Measurements from ENCODE around the gene IL3. TPM values are rescaled to one million over a fixed set of nuclear protein-coding genes. Genes with fewer than 3 reads are reported as not detected.

The IL3 gene
- total and polyA plus RNA-seq, 9 of the 15 experiments (the other 6 are each of a cell fraction or from before 2014, with no cell fraction given) = not detected

DNA sequence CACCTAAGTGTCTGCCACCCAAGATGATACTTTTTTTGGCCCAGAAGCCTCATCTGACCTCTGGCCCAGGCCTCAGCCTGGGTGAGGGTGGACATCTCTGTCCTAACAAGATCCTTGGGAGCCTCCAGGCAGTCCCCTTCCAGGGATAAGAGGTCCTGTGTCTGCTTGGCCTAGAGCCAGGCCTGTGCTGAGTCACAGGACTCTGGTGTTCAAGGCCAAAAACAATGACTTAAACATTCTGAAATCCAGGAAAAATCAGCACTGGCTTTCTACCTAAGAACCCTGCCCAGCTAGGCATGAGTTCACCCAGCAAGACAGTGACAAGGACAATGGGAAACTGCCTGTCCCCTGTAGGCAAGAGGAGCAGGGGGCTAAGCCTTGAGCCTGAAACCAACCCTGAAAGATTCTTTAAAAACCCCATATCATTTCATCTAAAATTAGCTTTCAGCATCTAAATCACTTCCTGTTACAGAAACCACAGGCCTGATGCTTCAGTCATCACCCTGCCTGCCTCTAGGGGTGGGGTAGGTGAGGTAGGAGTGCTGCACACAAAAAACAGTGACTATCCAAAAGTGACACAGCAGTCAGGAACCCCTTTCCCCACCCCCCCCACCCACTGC is 43.0 kb downstream of the IL3 start (continued):
- TF ChIP-seq ETS2 (tag; IDR thresholded peaks at IDR 0.05; ENCODE audit: borderline replicate concordance, poor library complexity, severe bottlenecking) (no peak), KLF13 (tag; IDR thresholded peaks at IDR 0.05; ENCODE audit: borderline replicate concordance, low read depth) (no peak), ILK (tag; IDR thresholded peaks at IDR 0.05; ENCODE audit: borderline replicate concordance, low read depth) (no peak), SMARCA4 (IDR thresholded peaks at IDR 0.05) (peak; percentile 85), EP300 (IDR thresholded peaks at IDR 0.05; ENCODE audit: low read length) (peak; percentile 73), ZNF282 (CRISPR knock-in tag; IDR thresholded peaks at IDR 0.05) (no peak), CXXC5 (CRISPR knock-in tag; IDR thresholded peaks at IDR 0.05) (no peak), LARP7 (IDR thresholded peaks at IDR 0.05) (no peak)
- TF ChIP-seq, protein P1, sequence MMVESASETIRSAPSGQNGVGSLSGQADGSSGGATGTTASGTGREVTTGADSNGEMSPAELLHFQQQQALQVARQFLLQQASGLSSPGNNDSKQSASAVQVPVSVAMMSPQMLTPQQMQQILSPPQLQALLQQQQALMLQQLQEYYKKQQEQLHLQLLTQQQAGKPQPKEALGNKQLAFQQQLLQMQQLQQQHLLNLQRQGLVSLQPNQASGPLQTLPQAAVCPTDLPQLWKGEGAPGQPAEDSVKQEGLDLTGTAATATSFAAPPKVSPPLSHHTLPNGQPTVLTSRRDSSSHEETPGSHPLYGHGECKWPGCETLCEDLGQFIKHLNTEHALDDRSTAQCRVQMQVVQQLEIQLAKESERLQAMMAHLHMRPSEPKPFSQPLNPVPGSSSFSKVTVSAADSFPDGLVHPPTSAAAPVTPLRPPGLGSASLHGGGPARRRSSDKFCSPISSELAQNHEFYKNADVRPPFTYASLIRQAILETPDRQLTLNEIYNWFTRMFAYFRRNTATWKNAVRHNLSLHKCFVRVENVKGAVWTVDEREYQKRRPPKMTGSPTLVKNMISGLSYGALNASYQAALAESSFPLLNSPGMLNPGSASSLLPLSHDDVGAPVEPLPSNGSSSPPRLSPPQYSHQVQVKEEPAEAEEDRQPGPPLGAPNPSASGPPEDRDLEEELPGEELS (CRISPR knock-in tag; IDR thresholded peaks at IDR 0.05; ENCODE audit: borderline replicate concordance) = no peak
- TF ChIP-seq, protein P2, sequence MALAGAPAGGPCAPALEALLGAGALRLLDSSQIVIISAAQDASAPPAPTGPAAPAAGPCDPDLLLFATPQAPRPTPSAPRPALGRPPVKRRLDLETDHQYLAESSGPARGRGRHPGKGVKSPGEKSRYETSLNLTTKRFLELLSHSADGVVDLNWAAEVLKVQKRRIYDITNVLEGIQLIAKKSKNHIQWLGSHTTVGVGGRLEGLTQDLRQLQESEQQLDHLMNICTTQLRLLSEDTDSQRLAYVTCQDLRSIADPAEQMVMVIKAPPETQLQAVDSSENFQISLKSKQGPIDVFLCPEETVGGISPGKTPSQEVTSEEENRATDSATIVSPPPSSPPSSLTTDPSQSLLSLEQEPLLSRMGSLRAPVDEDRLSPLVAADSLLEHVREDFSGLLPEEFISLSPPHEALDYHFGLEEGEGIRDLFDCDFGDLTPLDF (CRISPR knock-in tag; IDR thresholded peaks at IDR 0.05) = no peak
- TF ChIP-seq, protein P3, sequence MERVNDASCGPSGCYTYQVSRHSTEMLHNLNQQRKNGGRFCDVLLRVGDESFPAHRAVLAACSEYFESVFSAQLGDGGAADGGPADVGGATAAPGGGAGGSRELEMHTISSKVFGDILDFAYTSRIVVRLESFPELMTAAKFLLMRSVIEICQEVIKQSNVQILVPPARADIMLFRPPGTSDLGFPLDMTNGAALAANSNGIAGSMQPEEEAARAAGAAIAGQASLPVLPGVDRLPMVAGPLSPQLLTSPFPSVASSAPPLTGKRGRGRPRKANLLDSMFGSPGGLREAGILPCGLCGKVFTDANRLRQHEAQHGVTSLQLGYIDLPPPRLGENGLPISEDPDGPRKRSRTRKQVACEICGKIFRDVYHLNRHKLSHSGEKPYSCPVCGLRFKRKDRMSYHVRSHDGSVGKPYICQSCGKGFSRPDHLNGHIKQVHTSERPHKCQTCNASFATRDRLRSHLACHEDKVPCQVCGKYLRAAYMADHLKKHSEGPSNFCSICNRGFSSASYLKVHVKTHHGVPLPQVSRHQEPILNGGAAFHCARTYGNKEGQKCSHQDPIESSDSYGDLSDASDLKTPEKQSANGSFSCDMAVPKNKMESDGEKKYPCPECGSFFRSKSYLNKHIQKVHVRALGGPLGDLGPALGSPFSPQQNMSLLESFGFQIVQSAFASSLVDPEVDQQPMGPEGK (CRISPR knock-in tag; IDR thresholded peaks at IDR 0.05; ENCODE audit: borderline replicate concordance) = no peak
- TF ChIP-seq, protein P4, sequence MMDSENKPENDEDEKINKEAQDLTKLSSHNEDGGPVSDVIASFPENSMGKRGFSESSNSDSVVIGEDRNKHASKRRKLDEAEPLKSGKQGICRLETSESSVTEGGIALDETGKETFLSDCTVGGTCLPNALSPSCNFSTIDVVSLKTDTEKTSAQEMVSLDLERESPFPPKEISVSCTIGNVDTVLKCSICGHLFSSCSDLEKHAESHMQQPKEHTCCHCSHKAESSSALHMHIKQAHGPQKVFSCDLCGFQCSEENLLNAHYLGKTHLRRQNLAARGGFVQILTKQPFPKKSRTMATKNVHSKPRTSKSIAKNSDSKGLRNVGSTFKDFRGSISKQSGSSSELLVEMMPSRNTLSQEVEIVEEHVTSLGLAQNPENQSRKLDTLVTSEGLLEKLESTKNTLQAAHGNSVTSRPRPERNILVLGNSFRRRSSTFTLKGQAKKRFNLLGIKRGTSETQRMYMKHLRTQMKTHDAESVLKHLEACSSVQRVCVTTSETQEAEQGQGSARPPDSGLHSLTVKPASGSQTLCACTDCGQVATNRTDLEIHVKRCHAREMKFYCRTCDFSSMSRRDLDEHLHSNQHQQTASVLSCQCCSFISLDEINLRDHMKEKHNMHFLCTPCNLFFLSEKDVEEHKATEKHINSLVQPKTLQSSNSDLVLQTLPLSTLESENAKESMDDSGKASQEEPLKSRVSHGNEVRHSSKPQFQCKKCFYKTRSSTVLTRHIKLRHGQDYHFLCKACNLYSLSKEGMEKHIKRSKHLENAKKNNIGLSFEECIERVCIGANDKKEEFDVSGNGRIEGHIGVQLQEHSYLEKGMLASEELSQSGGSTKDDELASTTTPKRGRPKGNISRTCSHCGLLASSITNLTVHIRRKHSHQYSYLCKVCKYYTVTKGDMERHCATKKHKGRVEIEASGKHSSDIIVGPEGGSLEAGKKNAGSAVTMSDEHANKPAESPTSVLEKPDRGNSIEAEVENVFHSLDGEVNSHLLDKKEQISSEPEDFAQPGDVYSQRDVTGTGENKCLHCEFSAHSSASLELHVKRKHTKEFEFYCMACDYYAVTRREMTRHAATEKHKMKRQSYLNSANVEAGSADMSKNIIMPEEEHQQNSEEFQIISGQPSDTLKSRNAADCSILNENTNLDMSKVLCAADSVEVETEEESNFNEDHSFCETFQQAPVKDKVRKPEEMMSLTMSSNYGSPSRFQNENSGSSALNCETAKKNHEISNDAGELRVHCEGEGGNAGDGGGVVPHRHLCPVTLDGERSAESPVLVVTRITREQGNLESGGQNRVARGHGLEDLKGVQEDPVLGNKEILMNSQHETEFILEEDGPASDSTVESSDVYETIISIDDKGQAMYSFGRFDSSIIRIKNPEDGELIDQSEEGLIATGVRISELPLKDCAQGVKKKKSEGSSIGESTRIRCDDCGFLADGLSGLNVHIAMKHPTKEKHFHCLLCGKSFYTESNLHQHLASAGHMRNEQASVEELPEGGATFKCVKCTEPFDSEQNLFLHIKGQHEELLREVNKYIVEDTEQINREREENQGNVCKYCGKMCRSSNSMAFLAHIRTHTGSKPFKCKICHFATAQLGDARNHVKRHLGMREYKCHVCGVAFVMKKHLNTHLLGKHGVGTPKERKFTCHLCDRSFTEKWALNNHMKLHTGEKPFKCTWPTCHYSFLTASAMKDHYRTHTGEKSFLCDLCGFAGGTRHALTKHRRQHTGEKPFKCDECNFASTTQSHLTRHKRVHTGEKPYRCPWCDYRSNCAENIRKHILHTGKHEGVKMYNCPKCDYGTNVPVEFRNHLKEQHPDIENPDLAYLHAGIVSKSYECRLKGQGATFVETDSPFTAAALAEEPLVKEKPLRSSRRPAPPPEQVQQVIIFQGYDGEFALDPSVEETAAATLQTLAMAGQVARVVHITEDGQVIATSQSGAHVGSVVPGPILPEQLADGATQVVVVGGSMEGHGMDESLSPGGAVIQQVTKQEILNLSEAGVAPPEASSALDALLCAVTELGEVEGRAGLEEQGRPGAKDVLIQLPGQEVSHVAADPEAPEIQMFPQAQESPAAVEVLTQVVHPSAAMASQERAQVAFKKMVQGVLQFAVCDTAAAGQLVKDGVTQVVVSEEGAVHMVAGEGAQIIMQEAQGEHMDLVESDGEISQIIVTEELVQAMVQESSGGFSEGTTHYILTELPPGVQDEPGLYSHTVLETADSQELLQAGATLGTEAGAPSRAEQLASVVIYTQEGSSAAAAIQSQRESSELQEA (IDR thresholded peaks at IDR 0.05; ENCODE audit: low read depth) = no peak

All from K562 (cell line).